Ovary (tissue), 9 donors: Measurements from ENCODE around the gene BBS7. TPM values are rescaled to one million over a fixed set of nuclear protein-coding genes. Genes with fewer than 3 reads are reported as not detected.
A peak's percentile ranks its signal among the peaks of the same experiment; 100 is the strongest.

Source experiments
- DNase-seq, 5 donors: peaks; one replicate each; pipeline ENCODE4 v3.0.0-alpha.2; 2019 to 2020
- H3K27ac ChIP-seq, 2 donors: fragments of 200-600 bp; one replicate each; pipeline versions ENCODE4 v1.5.1 to v1.8.0; 2019 to 2022
- H3K27me3 ChIP-seq: fragments of 200-600 bp; one replicate; pipeline ENCODE4 v1.8.0; 2022
- H3K36me3 ChIP-seq: fragments of 200-600 bp; sonication (generic); one replicate; pipeline ENCODE4 v1.5.1; 2019
- H3K4me1 ChIP-seq: one replicate; pipeline ENCODE4 v1.8.1; 2013; ENCODE audit warnings: mild to moderate bottlenecking, moderate library complexity; ENCODE audit not compliant: insufficient read depth
- H3K4me3 ChIP-seq: fragments of 200-600 bp; sonication (generic); one replicate; pipeline ENCODE4 v1.5.1; 2017
- H3K9me3 ChIP-seq, 2 donors: fragments of 200-600 bp in 1 of 2; sonication (generic) in 1 of 2; one replicate each; pipeline versions ENCODE4 v1.5.1 to v1.8.1; 2013 to 2019; ENCODE audit warnings: mild to moderate bottlenecking in 1 of 2, moderate library complexity in 1 of 2
- EP300 ChIP-seq: sonication (generic); formaldehyde crosslinking; IDR thresholded peaks from one replicate; pipeline ENCODE4 v1.6.1; 2017; ENCODE audit warnings: antibody characterized with exemption
- POLR2A ChIP-seq: fragments of 450-650 bp; IDR thresholded peaks from one replicate; pipeline ENCODE4 v1.6.1; 2017; ENCODE audit warnings: antibody characterized with exemption, mild to moderate bottlenecking, moderate library complexity
- WGBS, 3 donors: extraction: QIAGEN DNeasy Blood & Tissue Kit in 1 of 3; methylation state at CpG; one replicate each; pipeline versions ENCODE4 v1.1.5 to v1.1.7; 2013 to 2017; 5-methylcytosine and 5-hydroxymethylcytosine counted together
- intact Hi-C, 4 donors: fragments of 100-400 bp; cut with DNase I; formaldehyde crosslinking; loops; one replicate each; pipeline versions ENCODE4 v1.11.0 to v1.15.1; 2022 to 2023
- polyA plus RNA-seq, 2 donors: library from polyadenylated mRNA; stranded (reverse); fragments of 200-250 nt in 1 of 2; fragments of 350-450 nt in 1 of 2; fragmentation: Illumina TruSeq in 1 of 2; extraction: RNeasy Lipid Tissue Mini Kit (QIAGEN cat#74804) in 1 of 2; gene quantifications; one replicate each; pipeline ENCODE4 v1.2.3, GENCODE V29; 2013 to 2014
- total RNA-seq, 7 donors: library from RNA; depleted of rRNA in 2 of 7; stranded (reverse); fragments of >200 nt in 2 of 7; fragmentation: NEBNext Ultra II Directional in 3 of 7; extraction: Animal tissue kit (Norgen Biotek cat#: 25700) in 3 of 7; gene quantifications; one replicate each; pipeline versions ENCODE4 v1.1.0 to v1.2.4, GENCODE V29; 2016 to 2023
- TF ChIP-seq, protein P1 (sequence below), 3 donors: fragments of 450-650 bp in 2 of 3; fragments of 200-600 bp in 1 of 3; IDR thresholded peaks; one replicate each; pipeline versions ENCODE4 v1.5.1 to v1.8.0; 2016 to 2022; ENCODE audit warnings: antibody characterized with exemption in 3 of 3, mild to moderate bottlenecking in 1 of 3
- donor health status: DM: no; HTN: no; CAD: no; lungs with moderate emphysema.
- donor health status: DM: no; HTN: no; CAD: no.
- donor health status: Bipolar disorder and iron deficiency.
- donor health status: DM: yes; HTN: yes; CAD: no.
- donor health status: DM: no; HTN: no; CAD: no.
- donor health status: DM: yes; HTN: yes; CAD: no.

BBS7 gene
- total and polyA plus RNA-seq, 9 donors, result 9.6 to 21.2 (median 19.1) TPM

DNA sequence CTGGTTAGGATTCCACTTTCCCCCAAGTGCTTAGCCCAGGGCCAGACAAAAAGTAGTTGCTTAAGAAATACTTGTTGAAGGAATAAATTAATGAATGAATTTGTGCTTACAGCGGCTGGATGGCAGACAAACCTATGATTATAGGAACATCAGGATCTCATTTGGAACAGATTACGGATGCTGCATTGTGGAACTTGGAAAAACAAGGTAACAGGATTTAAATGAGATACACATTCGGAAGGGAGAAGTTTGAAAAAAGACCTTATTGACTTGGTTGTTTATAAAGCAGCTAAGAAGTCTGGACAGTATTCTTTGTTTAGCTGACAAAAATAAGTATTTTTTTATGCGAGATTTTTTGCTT, 68.6 kb downstream of the BBS7 start:
- Histone ChIP-seq H3K9me3 (no peaks in the 10 kb centered on the region), H3K4me1 (no peaks in the 10 kb centered on the region), H3K4me3 (peak overlapping the region; percentile 61), H3K36me3 (no peaks in the 10 kb centered on the region), H3K27me3 (no peaks in the 10 kb centered on the region), H3K27ac (peak overlapping the region; percentile 69 to 88)
- no peak for DNase-seq
- intact Hi-C loops, result no loop called here
- TF ChIP-seq POLR2A (no peak), EP300 (no peak)
- TF ChIP-seq, protein P1, sequence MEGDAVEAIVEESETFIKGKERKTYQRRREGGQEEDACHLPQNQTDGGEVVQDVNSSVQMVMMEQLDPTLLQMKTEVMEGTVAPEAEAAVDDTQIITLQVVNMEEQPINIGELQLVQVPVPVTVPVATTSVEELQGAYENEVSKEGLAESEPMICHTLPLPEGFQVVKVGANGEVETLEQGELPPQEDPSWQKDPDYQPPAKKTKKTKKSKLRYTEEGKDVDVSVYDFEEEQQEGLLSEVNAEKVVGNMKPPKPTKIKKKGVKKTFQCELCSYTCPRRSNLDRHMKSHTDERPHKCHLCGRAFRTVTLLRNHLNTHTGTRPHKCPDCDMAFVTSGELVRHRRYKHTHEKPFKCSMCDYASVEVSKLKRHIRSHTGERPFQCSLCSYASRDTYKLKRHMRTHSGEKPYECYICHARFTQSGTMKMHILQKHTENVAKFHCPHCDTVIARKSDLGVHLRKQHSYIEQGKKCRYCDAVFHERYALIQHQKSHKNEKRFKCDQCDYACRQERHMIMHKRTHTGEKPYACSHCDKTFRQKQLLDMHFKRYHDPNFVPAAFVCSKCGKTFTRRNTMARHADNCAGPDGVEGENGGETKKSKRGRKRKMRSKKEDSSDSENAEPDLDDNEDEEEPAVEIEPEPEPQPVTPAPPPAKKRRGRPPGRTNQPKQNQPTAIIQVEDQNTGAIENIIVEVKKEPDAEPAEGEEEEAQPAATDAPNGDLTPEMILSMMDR (IDR thresholded peaks at IDR 0.05), result no peak
- 10 to 23% (median 13%) methylated on average over 4 of the region's 4 CpGs for WGBS, 3 donors

DNA sequence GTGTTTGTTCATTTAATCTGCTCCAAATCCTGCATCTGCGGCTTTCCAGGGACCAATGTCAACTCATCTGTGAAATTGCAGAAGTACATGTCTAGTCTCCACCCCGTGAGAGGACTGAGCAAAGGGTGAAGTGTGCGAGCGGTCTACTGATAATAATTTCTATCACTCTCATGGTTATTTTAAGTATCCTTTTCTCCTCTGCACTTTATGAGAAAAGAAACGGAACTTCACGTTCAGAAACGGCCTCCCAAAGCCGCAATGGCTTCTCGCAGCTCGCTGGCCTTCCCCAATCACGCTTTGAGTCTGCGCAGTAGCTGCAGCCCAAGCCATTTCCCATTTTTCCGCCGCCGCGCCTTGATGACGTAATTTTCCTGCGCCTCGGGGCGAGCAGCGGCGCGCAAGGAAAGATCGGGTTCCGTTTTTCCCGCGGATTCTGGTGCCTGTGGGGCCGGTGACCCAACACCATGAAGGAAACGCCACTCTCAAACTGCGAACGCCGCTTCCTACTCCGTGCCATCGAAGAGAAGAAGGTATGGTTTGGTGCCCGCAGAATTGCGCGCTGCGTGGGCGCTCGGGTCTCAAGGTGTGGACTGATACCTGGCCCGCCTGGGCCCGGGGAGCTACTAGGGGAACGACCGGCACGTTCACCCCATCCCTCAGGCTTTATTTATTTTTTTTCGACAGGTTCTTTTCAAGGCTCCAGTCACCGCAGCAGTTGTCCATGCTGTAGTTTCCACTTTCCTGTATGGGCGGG, 69.1 kb downstream of the BBS7 start, which contains the start of gene EXOSC9:
Gene EXOSC9, plus strand, starts transcription at position 363 of the 754 bp plus-strand sequence. Its CDS starts 102 bp downstream, at position 465.
- Histone ChIP-seq H3K36me3 (no peaks in the 10 kb centered on the region), H3K4me3 (peak within 1 kb of the TSS; percentile 61), H3K4me1 (no peaks in the 10 kb centered on the region), H3K27me3 (no peaks in the 10 kb centered on the region), H3K9me3 (no peaks in the 10 kb centered on the region), H3K27ac (peak within 1 kb of the TSS; percentile 69 to 88)
- 0% methylated on average over 48 of the region's 48 CpGs for WGBS, 3 donors
- TF ChIP-seq EP300 (no peak), POLR2A (peak; percentile 85)
- TF ChIP-seq, protein P1 (IDR thresholded peaks at IDR 0.05), result no peak
- peak; percentile 94 to 97 (median 96) for DNase-seq
- intact Hi-C loops, result no loop called here

DNA sequence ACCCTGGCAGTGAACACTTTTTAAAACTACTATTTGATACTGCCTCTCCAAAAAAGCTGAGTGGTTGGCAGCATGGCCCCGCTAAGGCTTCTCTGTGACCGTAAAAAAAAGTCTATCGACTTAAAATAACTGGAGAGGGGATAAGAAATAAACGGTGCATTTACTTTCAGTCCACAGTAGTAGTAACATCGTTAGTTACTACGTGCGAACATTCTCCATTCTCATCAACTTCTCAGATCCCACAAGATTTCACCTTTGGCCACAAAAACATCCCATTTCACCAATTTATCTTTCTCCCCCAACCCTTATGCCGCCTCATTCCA, 69.7 kb downstream of the BBS7 start:
- Histone ChIP-seq H3K36me3 (no peaks in the 10 kb centered on the region), H3K27ac (peak overlapping the region; percentile 69 to 88), H3K27me3 (no peaks in the 10 kb centered on the region), H3K9me3 (no peaks in the 10 kb centered on the region), H3K4me3 (peak overlapping the region; percentile 61), H3K4me1 (no peaks in the 10 kb centered on the region)
- intact Hi-C loops, result no loop called here
- WGBS, 3 donors, result 15 to 51% (median 31%) methylated on average over 8 of the region's 8 CpGs
- TF ChIP-seq EP300 (no peak), POLR2A (no peak)
- TF ChIP-seq, protein P1 (IDR thresholded peaks at IDR 0.05), result no peak
- no peak for DNase-seq

DNA sequence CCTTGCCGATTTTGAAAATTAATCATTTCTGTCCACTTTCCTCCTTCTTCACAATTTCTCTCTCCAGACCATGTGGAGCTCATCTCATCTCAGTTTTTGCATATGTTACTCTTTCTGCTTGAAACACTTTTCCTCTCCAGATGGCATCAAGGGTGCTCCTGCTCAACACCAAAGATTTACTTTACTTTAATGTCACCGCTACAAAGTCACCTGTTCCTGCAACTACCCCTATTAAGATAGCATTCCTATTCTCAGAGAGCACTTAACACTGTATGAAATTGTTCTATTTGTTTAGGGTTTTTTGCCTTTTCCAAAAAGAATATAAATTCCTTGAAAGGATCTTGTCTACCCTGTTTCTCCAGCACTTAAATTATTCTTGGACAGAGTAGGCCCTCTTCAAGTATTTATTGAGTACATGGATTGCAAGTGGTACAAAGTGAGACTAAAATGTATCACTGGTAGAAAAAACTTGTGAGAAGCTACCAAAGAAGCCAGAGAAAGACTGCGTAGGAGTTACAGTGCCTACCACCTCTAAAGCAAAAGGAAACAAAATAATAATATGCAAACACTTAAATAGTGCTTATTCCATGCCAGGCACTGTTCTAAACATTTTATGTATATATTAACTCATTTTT, 70.3 kb downstream of the BBS7 start:
- no peak for DNase-seq
- intact Hi-C loops, result no loop called here
- Histone ChIP-seq H3K9me3 (no peaks in the 10 kb centered on the region), H3K27ac (peak overlapping the region in 1 of 2 donors; percentile 88), H3K27me3 (no peaks in the 10 kb centered on the region), H3K36me3 (no peaks in the 10 kb centered on the region), H3K4me3 (no peak overlapping the region), H3K4me1 (no peaks in the 10 kb centered on the region)
- 89 to 93% (median 91%) methylated on average over 3 of the region's 3 CpGs for WGBS, 3 donors
- TF ChIP-seq, protein P1 (IDR thresholded peaks at IDR 0.05), result no peak
- TF ChIP-seq EP300 (no peak), POLR2A (no peak)
